K562 (cell line): ENCODE data around the gene TIMP3. TPM values are rescaled to one million over a fixed set of nuclear protein-coding genes. Genes with fewer than 3 reads are reported as not detected.

Source experiments
- BMI1 ChIP-seq: fragments of 150-350 bp; IDR thresholded peaks from 2 replicates; pipeline ENCODE4 v1.6.1; 2014; ENCODE audit warnings: low read length
- CBFB ChIP-seq: sonication (generic); formaldehyde crosslinking; IDR thresholded peaks from 2 replicates; pipeline ENCODE4 v1.4.0; 2020; ENCODE audit warnings: mild to moderate bottlenecking, missing genetic modification reagents
- ERF ChIP-seq: fragments of 450-650 bp; formaldehyde crosslinking; IDR thresholded peaks from 2 replicates; pipeline ENCODE4 v1.4.0; 2020; ENCODE audit warnings: mild to moderate bottlenecking, mixed read lengths
- FOXK2 ChIP-seq, 2 experiments: fragments of 450-650 bp; IDR thresholded peaks in 1 of 2; conservative IDR thresholded peaks in 1 of 2; 2 replicates each; pipeline ENCODE4 v1.6.1; 2016; ENCODE audit warnings: low read depth in 2 of 2, mild to moderate bottlenecking in 1 of 2
- GTF2F1 ChIP-seq: IDR thresholded peaks from 2 replicates; pipeline ENCODE4 v1.6.1; 2011; ENCODE audit warnings: low read depth, low read length, improper control_type of control experiment
- MECOM ChIP-seq: fragments of 250-450 bp; sonication (Bioruptor Pico); IDR thresholded peaks from 2 replicates; pipeline ENCODE4 v1.8.0; 2022; ENCODE audit warnings: inconsistent platforms
- NFIX ChIP-seq: fragments of 250-450 bp; sonication (Bioruptor Pico); IDR thresholded peaks from 2 replicates; pipeline ENCODE4 v1.4.0; 2020; ENCODE audit warnings: low read depth, mild to moderate bottlenecking, moderate library complexity
- POLR2A ChIP-seq: fragments of 450-650 bp; conservative IDR thresholded peaks from 2 replicates; pipeline ENCODE4 v1.6.1; 2016
- PRPF4 ChIP-seq: fragments of 200-400 bp; formaldehyde crosslinking; IDR thresholded peaks from one replicate; pipeline ENCODE4 v1.6.1; 2017; ENCODE audit warnings: low read length, low read depth, mild to moderate bottlenecking; ENCODE audit not compliant: insufficient read depth, poor library complexity, severe bottlenecking
- SOX6 ChIP-seq: fragments of 450-650 bp; IDR thresholded peaks from 2 replicates; pipeline ENCODE4 v1.6.1; 2014; ENCODE audit warnings: mild to moderate bottlenecking
- ZNF134 ChIP-seq: fragments of 250-450 bp; sonication (Bioruptor Pico); conservative IDR thresholded peaks from 2 replicates; pipeline ENCODE4 v1.4.0; 2020
- ZNF239 ChIP-seq: fragments of 250-450 bp; sonication (Bioruptor Pico); IDR thresholded peaks from 2 replicates; pipeline ENCODE4 v1.4.0; 2020; ENCODE audit warnings: mild to moderate bottlenecking
- polyA plus RNA-seq, 8 experiments: library from polyadenylated mRNA; depleted of rRNA in 4 of 8; stranded (reverse) in 5 of 8; unstranded in 3 of 8; fragments of >200 nt; fragmentation: Nextera tagmentation in 2 of 8; fragmentation: Illumina TruSeq in 1 of 8; extraction: Ambion mirVana in 2 of 8; extraction: Trizol in 1 of 8; gene quantifications; 2 replicates each; pipeline versions ENCODE4 v1.2.1 to v1.2.3, GENCODE V29; 2011 to 2014; ENCODE audit warnings: inconsistent platforms in 1 of 8, missing spikeins in 1 of 8
- total RNA-seq, 7 experiments: library from RNA; depleted of rRNA in 6 of 7; stranded (reverse); fragments of >200 nt in 6 of 7; fragmentation: Illumina TruSeq in 2 of 7; extraction: Trizol in 2 of 7; gene quantifications; 2 replicates each; pipeline versions ENCODE4 v1.2.1 to v1.2.3, GENCODE V29; 2011 to 2021; ENCODE audit warnings: low replicate concordance in 1 of 7
- TF ChIP-seq, protein P1 (sequence below): sonication (generic); formaldehyde crosslinking; IDR thresholded peaks from 2 replicates; pipeline ENCODE4 v1.8.1; 2023; ENCODE audit warnings: mild to moderate bottlenecking, missing genetic modification reagents
- TF ChIP-seq, protein P2 (sequence below): sonication (generic); formaldehyde crosslinking; IDR thresholded peaks from 2 replicates; pipeline ENCODE4 v1.8.1; 2023; ENCODE audit warnings: missing genetic modification reagents, mild to moderate bottlenecking, borderline replicate concordance
- TF ChIP-seq, protein P3 (sequence below): fragments of 450-650 bp; IDR thresholded peaks from 2 replicates; pipeline ENCODE4 v1.6.1; 2014; ENCODE audit warnings: low read depth, mild to moderate bottlenecking, moderate library complexity, borderline replicate concordance
- TF ChIP-seq, protein P4 (sequence below): fragments of 450-650 bp; formaldehyde crosslinking; conservative IDR thresholded peaks from 2 replicates; pipeline ENCODE4 v1.4.0; 2022; ENCODE audit warnings: mild to moderate bottlenecking, missing genetic modification characterization

The TIMP3 gene
- total and polyA plus RNA-seq, 9 of the 15 experiments (the other 6 are each of a cell fraction or from before 2014, with no cell fraction given) = 0.07 to 0.73 (median 0.18) TPM

DNA sequence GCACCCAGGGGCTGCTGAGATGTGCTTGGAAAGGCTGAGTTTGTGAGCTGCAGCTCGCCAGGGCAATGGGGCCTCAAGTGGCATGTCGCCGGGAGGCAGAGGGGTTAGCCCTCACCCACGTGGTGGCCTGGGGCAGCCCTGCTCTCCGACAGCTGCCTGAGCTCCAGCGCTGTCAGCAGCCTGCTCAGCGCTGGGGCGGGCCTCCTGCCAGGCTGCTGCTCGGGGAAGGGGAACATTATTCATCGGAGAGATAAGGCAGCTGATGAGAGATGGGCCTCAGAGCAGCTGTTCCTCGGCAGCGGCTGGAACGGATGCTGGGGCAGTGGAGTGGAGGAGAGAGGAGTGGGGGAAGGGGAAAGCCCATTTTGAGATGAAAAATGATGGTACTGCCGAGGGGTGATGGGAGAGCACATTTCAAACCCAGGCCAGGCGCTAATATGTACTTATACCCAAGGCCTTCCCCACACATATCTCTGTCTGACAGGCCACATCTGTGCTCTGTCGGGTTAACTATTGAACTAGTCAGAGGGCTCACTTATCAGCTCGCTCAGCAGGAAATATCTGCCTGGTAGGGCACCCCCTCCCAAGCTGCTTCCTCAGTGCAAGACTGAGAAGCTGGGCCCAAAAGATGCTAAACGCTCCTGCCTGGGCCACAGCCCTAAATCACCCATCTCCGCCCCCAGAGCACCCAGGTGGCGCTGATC is 79.5 kb downstream of the TIMP3 start (continued):
- TF ChIP-seq, protein P1, sequence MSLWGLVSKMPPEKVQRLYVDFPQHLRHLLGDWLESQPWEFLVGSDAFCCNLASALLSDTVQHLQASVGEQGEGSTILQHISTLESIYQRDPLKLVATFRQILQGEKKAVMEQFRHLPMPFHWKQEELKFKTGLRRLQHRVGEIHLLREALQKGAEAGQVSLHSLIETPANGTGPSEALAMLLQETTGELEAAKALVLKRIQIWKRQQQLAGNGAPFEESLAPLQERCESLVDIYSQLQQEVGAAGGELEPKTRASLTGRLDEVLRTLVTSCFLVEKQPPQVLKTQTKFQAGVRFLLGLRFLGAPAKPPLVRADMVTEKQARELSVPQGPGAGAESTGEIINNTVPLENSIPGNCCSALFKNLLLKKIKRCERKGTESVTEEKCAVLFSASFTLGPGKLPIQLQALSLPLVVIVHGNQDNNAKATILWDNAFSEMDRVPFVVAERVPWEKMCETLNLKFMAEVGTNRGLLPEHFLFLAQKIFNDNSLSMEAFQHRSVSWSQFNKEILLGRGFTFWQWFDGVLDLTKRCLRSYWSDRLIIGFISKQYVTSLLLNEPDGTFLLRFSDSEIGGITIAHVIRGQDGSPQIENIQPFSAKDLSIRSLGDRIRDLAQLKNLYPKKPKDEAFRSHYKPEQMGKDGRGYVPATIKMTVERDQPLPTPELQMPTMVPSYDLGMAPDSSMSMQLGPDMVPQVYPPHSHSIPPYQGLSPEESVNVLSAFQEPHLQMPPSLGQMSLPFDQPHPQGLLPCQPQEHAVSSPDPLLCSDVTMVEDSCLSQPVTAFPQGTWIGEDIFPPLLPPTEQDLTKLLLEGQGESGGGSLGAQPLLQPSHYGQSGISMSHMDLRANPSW = no peak
- no peak for TF ChIP-seq NFIX (CRISPR knock-in tag)
- TF ChIP-seq, protein P2, sequence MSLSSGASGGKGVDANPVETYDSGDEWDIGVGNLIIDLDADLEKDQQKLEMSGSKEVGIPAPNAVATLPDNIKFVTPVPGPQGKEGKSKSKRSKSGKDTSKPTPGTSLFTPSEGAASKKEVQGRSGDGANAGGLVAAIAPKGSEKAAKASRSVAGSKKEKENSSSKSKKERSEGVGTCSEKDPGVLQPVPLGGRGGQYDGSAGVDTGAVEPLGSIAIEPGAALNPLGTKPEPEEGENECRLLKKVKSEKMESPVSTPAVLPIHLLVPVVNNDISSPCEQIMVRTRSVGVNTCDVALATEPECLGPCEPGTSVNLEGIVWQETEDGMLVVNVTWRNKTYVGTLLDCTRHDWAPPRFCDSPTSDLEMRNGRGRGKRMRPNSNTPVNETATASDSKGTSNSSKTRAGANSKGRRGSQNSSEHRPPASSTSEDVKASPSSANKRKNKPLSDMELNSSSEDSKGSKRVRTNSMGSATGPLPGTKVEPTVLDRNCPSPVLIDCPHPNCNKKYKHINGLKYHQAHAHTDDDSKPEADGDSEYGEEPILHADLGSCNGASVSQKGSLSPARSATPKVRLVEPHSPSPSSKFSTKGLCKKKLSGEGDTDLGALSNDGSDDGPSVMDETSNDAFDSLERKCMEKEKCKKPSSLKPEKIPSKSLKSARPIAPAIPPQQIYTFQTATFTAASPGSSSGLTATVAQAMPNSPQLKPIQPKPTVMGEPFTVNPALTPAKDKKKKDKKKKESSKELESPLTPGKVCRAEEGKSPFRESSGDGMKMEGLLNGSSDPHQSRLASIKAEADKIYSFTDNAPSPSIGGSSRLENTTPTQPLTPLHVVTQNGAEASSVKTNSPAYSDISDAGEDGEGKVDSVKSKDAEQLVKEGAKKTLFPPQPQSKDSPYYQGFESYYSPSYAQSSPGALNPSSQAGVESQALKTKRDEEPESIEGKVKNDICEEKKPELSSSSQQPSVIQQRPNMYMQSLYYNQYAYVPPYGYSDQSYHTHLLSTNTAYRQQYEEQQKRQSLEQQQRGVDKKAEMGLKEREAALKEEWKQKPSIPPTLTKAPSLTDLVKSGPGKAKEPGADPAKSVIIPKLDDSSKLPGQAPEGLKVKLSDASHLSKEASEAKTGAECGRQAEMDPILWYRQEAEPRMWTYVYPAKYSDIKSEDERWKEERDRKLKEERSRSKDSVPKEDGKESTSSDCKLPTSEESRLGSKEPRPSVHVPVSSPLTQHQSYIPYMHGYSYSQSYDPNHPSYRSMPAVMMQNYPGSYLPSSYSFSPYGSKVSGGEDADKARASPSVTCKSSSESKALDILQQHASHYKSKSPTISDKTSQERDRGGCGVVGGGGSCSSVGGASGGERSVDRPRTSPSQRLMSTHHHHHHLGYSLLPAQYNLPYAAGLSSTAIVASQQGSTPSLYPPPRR = no peak
- TF ChIP-seq ZNF134 (CRISPR knock-in tag) = 0 out of 2 replicates have a peak, but pooled peaks have one; percentile 16
- no peak for TF ChIP-seq PRPF4
- peak; percentile 31; the same call in 1 of the 2 replicates for TF ChIP-seq ZNF239 (CRISPR knock-in tag)
- TF ChIP-seq SOX6 = no peak; the same call in 1 of the 2 replicates
- TF ChIP-seq BMI1 = no peak
- no peak for TF ChIP-seq CBFB (CRISPR knock-in tag)
- TF ChIP-seq GTF2F1 = no peak
- no peak for TF ChIP-seq POLR2A
- TF ChIP-seq, protein P3, sequence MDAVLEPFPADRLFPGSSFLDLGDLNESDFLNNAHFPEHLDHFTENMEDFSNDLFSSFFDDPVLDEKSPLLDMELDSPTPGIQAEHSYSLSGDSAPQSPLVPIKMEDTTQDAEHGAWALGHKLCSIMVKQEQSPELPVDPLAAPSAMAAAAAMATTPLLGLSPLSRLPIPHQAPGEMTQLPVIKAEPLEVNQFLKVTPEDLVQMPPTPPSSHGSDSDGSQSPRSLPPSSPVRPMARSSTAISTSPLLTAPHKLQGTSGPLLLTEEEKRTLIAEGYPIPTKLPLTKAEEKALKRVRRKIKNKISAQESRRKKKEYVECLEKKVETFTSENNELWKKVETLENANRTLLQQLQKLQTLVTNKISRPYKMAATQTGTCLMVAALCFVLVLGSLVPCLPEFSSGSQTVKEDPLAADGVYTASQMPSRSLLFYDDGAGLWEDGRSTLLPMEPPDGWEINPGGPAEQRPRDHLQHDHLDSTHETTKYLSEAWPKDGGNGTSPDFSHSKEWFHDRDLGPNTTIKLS = no peak
- TF ChIP-seq FOXK2 (conservative IDR thresholded peaks at IDR 0.05 in 1 of 2, IDR thresholded peaks at IDR 0.05 in 1 of 2; ENCODE audit: low read depth in 2 of 2) = no peak
- TF ChIP-seq MECOM (CRISPR knock-in tag) = peak; percentile 90
- TF ChIP-seq, protein P4, sequence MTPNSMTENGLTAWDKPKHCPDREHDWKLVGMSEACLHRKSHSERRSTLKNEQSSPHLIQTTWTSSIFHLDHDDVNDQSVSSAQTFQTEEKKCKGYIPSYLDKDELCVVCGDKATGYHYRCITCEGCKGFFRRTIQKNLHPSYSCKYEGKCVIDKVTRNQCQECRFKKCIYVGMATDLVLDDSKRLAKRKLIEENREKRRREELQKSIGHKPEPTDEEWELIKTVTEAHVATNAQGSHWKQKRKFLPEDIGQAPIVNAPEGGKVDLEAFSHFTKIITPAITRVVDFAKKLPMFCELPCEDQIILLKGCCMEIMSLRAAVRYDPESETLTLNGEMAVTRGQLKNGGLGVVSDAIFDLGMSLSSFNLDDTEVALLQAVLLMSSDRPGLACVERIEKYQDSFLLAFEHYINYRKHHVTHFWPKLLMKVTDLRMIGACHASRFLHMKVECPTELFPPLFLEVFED (CRISPR knock-in tag) = peak; percentile 73; the same call in 1 of the 2 replicates
- peak; percentile 59; the same call in 1 of the 2 replicates for TF ChIP-seq ERF (CRISPR knock-in tag)
